RWPE1 (cell line): ENCODE measurements around the gene RNU7-1.
A peak's percentile ranks its signal among the peaks of the same experiment; 100 is the strongest.

Experiments
- CTCF ChIA-PET: fragments of 350-600 bp; sonication (Branson Sonifier 250); formaldehyde crosslinking; extraction: SDS; loops from one replicate; lab custom pipeline; 2021; lab: Yijun Ruan, JAX
- POLR2A ChIA-PET: fragments of 400-600 bp; formaldehyde crosslinking; extraction: SDS; loops from one replicate; lab custom pipeline; 2020; ENCODE audit warnings: antibody characterized with exemption; ENCODE audit not compliant: low non-redundant PET; lab: Yijun Ruan, JAX
- DNase-seq: peaks from one replicate; pipeline ENCODE4 v3.0.0; 2012; ENCODE audit warnings: low spot score
- H3K27ac ChIP-seq: fragments of 450-650 bp; 2 replicates; pipeline ENCODE4 v1.5.1; 2017
- CTCF ChIP-seq: fragments of 450-650 bp; conservative IDR thresholded peaks from 2 replicates; pipeline ENCODE4 v1.5.1; 2017; ENCODE audit warnings: low read depth, mild to moderate bottlenecking

Gene RNU7-1

GRCh38 chr12:6943389-6943721 lies 261 bp upstream of the RNU7-1 start:
- ChIA-PET CTCF (interaction anchor here (0.6 to 2.4 kb wide), 3 partner anchors 16 to 21 kb away, joined by 3 to 14 read pairs (median 3); no protein-coding TSS in a partner anchor), POLR2A (interaction anchor here (1.3 to 2.1 kb wide), 3 partner anchors 18 to 21 kb away, joined by 5 to 24 read pairs (median 17); no protein-coding TSS in a partner anchor)
- TF ChIP-seq CTCF: no peak
- DNase-seq: peak; percentile 90
- peak overlapping the region; percentile 97 for H3K27ac ChIP-seq

- CTCF ChIA-PET: interaction anchor here (0.7 to 2.7 kb wide), 11 partner anchors 10 to 165 kb away, joined by 3 to 14 read pairs (median 4); partner anchors contain the start of gene C1RL
- peak; percentile 84 for DNase-seq
- H3K27ac ChIP-seq: peak overlapping the region; percentile 97
- POLR2A ChIA-PET: interaction anchor here (0.6 to 2.4 kb wide), 9 partner anchors 9 to 164 kb away, joined by 3 to 24 read pairs (median 5); no protein-coding TSS in a partner anchor
- TF ChIP-seq CTCF: peak; percentile 74
Measured at GRCh38 chr12:6944381-6945186, 968 bp downstream of the RNU7-1 start.

- peak overlapping the region; percentile 97 for H3K27ac ChIP-seq
- ChIA-PET CTCF (interaction anchor here (0.9 to 2.7 kb wide), 4 partner anchors 14 to 164 kb away, joined by 4 to 14 read pairs (median 9); partner anchors contain the start of gene C1RL), POLR2A (interaction anchor here (0.6 to 2.4 kb wide), 8 partner anchors 9 to 162 kb away, joined by 3 to 12 read pairs (median 4); partner anchors contain the start of gene LPCAT3)
- DNase-seq: no peak
- TF ChIP-seq CTCF: no peak
Measured at GRCh38 chr12:6945613-6946012, 2.0 kb downstream of the RNU7-1 start.

GRCh38 chr12:6946033-6946919 lies 2.7 kb downstream of the RNU7-1 start:
- H3K27ac ChIP-seq: peak overlapping the region; percentile 97
- CTCF ChIA-PET: interaction anchor here (0.6 to 2.7 kb wide), 5 partner anchors 16 to 163 kb away, joined by 3 to 14 read pairs (median 4); partner anchors contain the start of gene C1RL
- DNase-seq: peak; percentile 92
- POLR2A ChIA-PET: interaction anchor here (0.6 to 2.4 kb wide), 9 partner anchors 8 to 162 kb away, joined by 3 to 12 read pairs (median 4); partner anchors contain the start of gene LPCAT3
- TF ChIP-seq CTCF: no peak

GRCh38 chr12:6946920-6947374 lies 3.3 kb downstream of the RNU7-1 start:
- ChIA-PET POLR2A (interaction anchor here (0.5 to 2.4 kb wide), 5 partner anchors 11 to 161 kb away, joined by 3 to 12 read pairs (median 4); no protein-coding TSS in a partner anchor), CTCF (interaction anchor here (0.6 to 1.2 kb wide), 5 partner anchors 13 to 144 kb away, joined by 3 to 5 read pairs (median 3); no protein-coding TSS in a partner anchor)
- peak overlapping the region; percentile 97 for H3K27ac ChIP-seq
- no peak for TF ChIP-seq CTCF
- no peak for DNase-seq
